A172 (cell line): ENCODE measurements around the gene PDGFRB. TPM values are rescaled to one million over a fixed set of nuclear protein-coding genes. Genes with fewer than 3 reads are reported as not detected.

ENCODE experiments used
- DNase-seq: peaks from one replicate; pipeline ENCODE4 v3.0.0-alpha.2; 2015; ENCODE audit warnings: low spot score
- total RNA-seq: library from RNA; depleted of rRNA; stranded (reverse); fragments of >200 nt; shearing (Covaris generic); gene quantifications from 2 replicates; pipeline ENCODE4 v1.2.3, GENCODE V29; 2014; rRNA removed

Gene PDGFRB
- total RNA-seq, result 33.5 and 55.9 TPM in 2 replicates

GRCh38 chr5:150155258-150156026 is at the start of gene PDGFRB:
PDGFRB (minus strand) TSS chr5:150155845; CDS start chr5:150137047, 18,798 bp downstream.
- peak; percentile 77 for DNase-seq

- DNase-seq, result no peak
These were observed 48.9 kb upstream of the PDGFRB start for GRCh38 chr5:150204590-150204960.

- no peak for DNase-seq
These were observed 48.4 kb upstream of the PDGFRB start for GRCh38 chr5:150203832-150204589.

GRCh38 chr5:150202501-150202900 is 46.9 kb upstream of the PDGFRB start:
- no peak for DNase-seq

GRCh38 chr5:150197476-150197875 is 41.8 kb upstream of the PDGFRB start:
- no peak for DNase-seq

- no peak for DNase-seq
These were observed 41.3 kb upstream of the PDGFRB start for GRCh38 chr5:150196986-150197385.

- no peak for DNase-seq
These were observed 40.9 kb upstream of the PDGFRB start for GRCh38 chr5:150196514-150196913.

- no peak for DNase-seq
These were observed 40.3 kb upstream of the PDGFRB start for GRCh38 chr5:150195736-150196485.

GRCh38 chr5:150192462-150192861 is 36.8 kb upstream of the PDGFRB start:
- no peak for DNase-seq

GRCh38 chr5:150190987-150191386 is 35.3 kb upstream of the PDGFRB start:
- no peak for DNase-seq

- no peak for DNase-seq
These were observed 34.9 kb upstream of the PDGFRB start for GRCh38 chr5:150190503-150190979.

GRCh38 chr5:150189728-150190502 is 34.3 kb upstream of the PDGFRB start, which contains the start of gene SLC6A7:
SLC6A7 (plus strand) TSS chr5:150190062; CDS start chr5:150190328, 266 bp downstream.
- no peak for DNase-seq

GRCh38 chr5:150189326-150189725 is 33.7 kb upstream of the PDGFRB start:
- no peak for DNase-seq

- DNase-seq, result no peak
These were observed 32.6 kb upstream of the PDGFRB start for GRCh38 chr5:150188146-150188842.

GRCh38 chr5:150186897-150187296 is 31.3 kb upstream of the PDGFRB start:
- no peak for DNase-seq

GRCh38 chr5:150186137-150186536 is 30.5 kb upstream of the PDGFRB start:
- DNase-seq, result no peak

- no peak for DNase-seq
These were observed 29.6 kb upstream of the PDGFRB start for GRCh38 chr5:150184990-150185912.

GRCh38 chr5:150184006-150184405 is 28.4 kb upstream of the PDGFRB start:
- no peak for DNase-seq

- DNase-seq, result no peak
These were observed 27.8 kb upstream of the PDGFRB start for GRCh38 chr5:150183436-150183835.

- DNase-seq, result no peak
These were observed 27.1 kb upstream of the PDGFRB start for GRCh38 chr5:150182774-150183173.
